Measurements from ENCODE around the gene ZNF260. TPM values are rescaled to one million over a fixed set of nuclear protein-coding genes. Genes with fewer than 3 reads are reported as not detected.

Gene ZNF260
- total RNA-seq, 1 experiment from 2014 or later, result 0.07 TPM

DNA sequence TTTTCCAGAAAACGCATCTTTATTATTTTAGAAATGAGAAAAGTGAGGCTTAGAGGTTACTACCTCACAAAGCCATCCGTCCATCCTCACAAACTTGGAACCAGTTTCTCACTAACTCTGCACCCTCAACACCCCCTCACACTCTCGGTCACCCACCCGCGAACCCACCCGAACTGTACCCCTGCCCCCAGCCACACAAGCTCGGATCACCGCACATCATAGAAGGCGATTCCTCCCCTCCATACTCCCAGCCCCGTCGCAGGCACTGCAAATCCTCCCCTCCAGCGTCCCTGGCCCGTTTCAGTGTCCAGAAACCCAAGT lies 238 bp downstream of the ZNF260 start:
- Histone ChIP-seq H3K9me2 (ENCODE audit: insufficient read depth) (no peaks in the 10 kb centered on the region), H3K9me3 (ENCODE audit: control insufficient read depth in 1 of 2, insufficient read depth in 1 of 2, low read depth in 1 of 2, low read length in 2 of 2) (peaks cover 7 to 8% of the 10 kb centered on the region in 2 experiments; a peak in 2 of 4 replicates), H3K4me1 (ENCODE audit: control insufficient read depth in 1 of 2, insufficient read depth in 2 of 2, low read length in 2 of 2) (no peaks in the 10 kb centered on the region), H3K4me2 (ENCODE audit: low read length) (no peak overlapping the region), H3K4me3 (replicated peaks in 1 of 2; ENCODE audit: low read depth in 1 of 2, low read length in 2 of 2) (no peak overlapping the region), H2AFZ (ENCODE audit: low read depth, low read length, poor library complexity, severe bottlenecking) (no peak overlapping the region), H3K9ac (ENCODE audit: low read length) (no peak overlapping the region), H3K79me2 (ENCODE audit: insufficient read depth, low read length) (no peaks in the 10 kb centered on the region), H4K20me1 (ENCODE audit: insufficient read depth) (no peaks in the 10 kb centered on the region), H3K36me3 (ENCODE audit: control insufficient read depth in 1 of 2, insufficient read depth in 2 of 2, low read length in 2 of 2) (no peaks in the 10 kb centered on the region), H3K27ac (ENCODE audit: low read depth, low read length) (no peak overlapping the region), H3K27me3 (ENCODE audit: insufficient read depth, low read length) (no peaks in the 10 kb centered on the region)
- BruUV-seq (replicated peaks), result no TSS peak
- ChIA-PET POLR2A (no interaction called here), CTCF (no interaction called here), RAD21 (ENCODE audit: low non-redundant PET in 1 of 2, low total read pairs in 2 of 2, uncharacterized antibody in 2 of 2, unreplicated experiment in 2 of 2) (no interaction called here)
- TF ChIP-seq SP1 (IDR thresholded peaks at IDR 0.05; ENCODE audit: low read depth), result no peak
- TF ChIP-seq EGR1 (IDR thresholded peaks at IDR 0.05; ENCODE audit: low read depth), result no peak
- TF ChIP-seq ELF1 (IDR thresholded peaks at IDR 0.05; ENCODE audit: borderline replicate concordance, low read depth), result no peak
- no peak for TF ChIP-seq ZFX (IDR thresholded peaks at IDR 0.05)
- intact Hi-C loops (cut with micrococcal nuclease), result no loop called here
- DNase-seq (ENCODE audit: low read depth, low spot score) (no peak), ATAC-seq (no peak)

DNA sequence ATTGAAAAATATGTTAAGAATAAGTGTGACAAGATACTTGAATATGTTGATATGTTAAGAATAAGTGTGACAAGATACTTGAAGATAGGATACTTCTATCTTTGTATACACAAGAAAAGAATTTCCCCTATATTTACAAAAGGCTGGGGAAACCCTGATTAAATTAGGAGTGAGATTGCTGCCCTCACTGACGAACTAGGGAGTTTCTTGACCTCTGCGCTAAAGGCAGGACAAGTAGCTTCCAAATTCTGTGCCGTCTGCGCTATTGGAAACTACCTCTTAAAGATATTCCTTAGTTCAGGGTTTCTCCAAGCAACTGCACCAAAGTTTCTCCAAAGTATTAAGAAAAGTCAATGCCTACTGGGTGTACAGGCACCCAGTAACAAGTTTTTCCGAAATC lies 730 bp downstream of the ZNF260 start:
- RAD21 ChIA-PET (ENCODE audit: low non-redundant PET in 1 of 2, low total read pairs in 2 of 2, uncharacterized antibody in 2 of 2, unreplicated experiment in 2 of 2), result no interaction called here
- DNase-seq (ENCODE audit: low read depth, low spot score), result no peak
- H3K9me2 ChIP-seq (ENCODE audit: insufficient read depth), result no peaks in the 10 kb centered on the region
- H3K27me3 ChIP-seq (ENCODE audit: insufficient read depth, low read length), result no peaks in the 10 kb centered on the region
- peaks cover 7 to 8% of the 10 kb centered on the region in 2 experiments; a peak in 2 of 4 replicates for H3K9me3 ChIP-seq (ENCODE audit: control insufficient read depth in 1 of 2, insufficient read depth in 1 of 2, low read depth in 1 of 2, low read length in 2 of 2)
- ATAC-seq, result no peak
- no peak overlapping the region for H3K4me2 ChIP-seq (ENCODE audit: low read length)
- H4K20me1 ChIP-seq (ENCODE audit: insufficient read depth), result no peaks in the 10 kb centered on the region
- no peaks in the 10 kb centered on the region for H3K4me1 ChIP-seq (ENCODE audit: control insufficient read depth in 1 of 2, insufficient read depth in 2 of 2, low read length in 2 of 2)
- no peak overlapping the region for H2AFZ ChIP-seq (ENCODE audit: low read depth, low read length, poor library complexity, severe bottlenecking)
- H3K27ac ChIP-seq (ENCODE audit: low read depth, low read length), result no peak overlapping the region
- no peak for TF ChIP-seq ELF1 (IDR thresholded peaks at IDR 0.05; ENCODE audit: borderline replicate concordance, low read depth)
- BruUV-seq (replicated peaks), result no TSS peak
- no peak overlapping the region for H3K9ac ChIP-seq (ENCODE audit: low read length)
- H3K36me3 ChIP-seq (ENCODE audit: control insufficient read depth in 1 of 2, insufficient read depth in 2 of 2, low read length in 2 of 2), result no peaks in the 10 kb centered on the region
- intact Hi-C loops (cut with micrococcal nuclease), result no loop called here
- CTCF ChIA-PET, result no interaction called here
- POLR2A ChIA-PET, result no interaction called here
- H3K4me3 ChIP-seq (replicated peaks in 1 of 2; ENCODE audit: low read depth in 1 of 2, low read length in 2 of 2), result no peak overlapping the region
- no peaks in the 10 kb centered on the region for H3K79me2 ChIP-seq (ENCODE audit: insufficient read depth, low read length)

DNA sequence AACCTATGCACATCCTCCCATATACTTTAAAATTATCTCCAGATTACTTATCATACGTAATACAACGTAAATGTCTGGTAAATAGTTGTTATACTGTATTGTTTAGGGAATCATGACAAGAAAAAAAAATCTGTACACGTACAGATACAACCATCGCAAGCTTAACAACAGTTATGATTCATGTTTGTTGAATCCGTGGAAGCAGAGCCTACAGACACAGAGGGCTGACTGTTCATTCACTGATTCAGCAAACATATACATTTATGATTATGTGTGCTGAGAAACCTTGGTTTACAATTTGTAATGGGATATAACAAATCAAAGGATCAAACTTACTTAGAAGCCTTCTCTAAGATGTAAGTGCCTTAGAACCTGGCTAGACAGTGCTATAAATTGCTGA lies 1.5 kb downstream of the ZNF260 start:
- Histone ChIP-seq H3K4me3 (replicated peaks in 1 of 2; ENCODE audit: low read depth in 1 of 2, low read length in 2 of 2) (no peak overlapping the region), H3K27ac (ENCODE audit: low read depth, low read length) (no peak overlapping the region), H3K4me2 (ENCODE audit: low read length) (no peak overlapping the region), H3K27me3 (ENCODE audit: insufficient read depth, low read length) (no peaks in the 10 kb centered on the region), H4K20me1 (ENCODE audit: insufficient read depth) (no peaks in the 10 kb centered on the region), H2AFZ (ENCODE audit: low read depth, low read length, poor library complexity, severe bottlenecking) (no peak overlapping the region), H3K79me2 (ENCODE audit: insufficient read depth, low read length) (no peaks in the 10 kb centered on the region), H3K36me3 (ENCODE audit: control insufficient read depth in 1 of 2, insufficient read depth in 2 of 2, low read length in 2 of 2) (no peaks in the 10 kb centered on the region), H3K4me1 (ENCODE audit: control insufficient read depth in 1 of 2, insufficient read depth in 2 of 2, low read length in 2 of 2) (no peaks in the 10 kb centered on the region), H3K9ac (ENCODE audit: low read length) (no peak overlapping the region), H3K9me3 (ENCODE audit: control insufficient read depth in 1 of 2, insufficient read depth in 1 of 2, low read depth in 1 of 2, low read length in 2 of 2) (peaks cover 7 to 8% of the 10 kb centered on the region in 2 experiments; a peak in 2 of 4 replicates), H3K9me2 (ENCODE audit: insufficient read depth) (no peaks in the 10 kb centered on the region)
- BruUV-seq (replicated peaks), result no TSS peak
- DNase-seq (ENCODE audit: low read depth, low spot score) (no peak), ATAC-seq (no peak)
- RAD21 ChIA-PET (ENCODE audit: low non-redundant PET in 1 of 2, low total read pairs in 2 of 2, uncharacterized antibody in 2 of 2, unreplicated experiment in 2 of 2), result no interaction called here
- intact Hi-C loops (cut with micrococcal nuclease), result no loop called here
- POLR2A ChIA-PET, result no interaction called here
- TF ChIP-seq POLR2AphosphoS5 (IDR thresholded peaks at IDR 0.05; ENCODE audit: low read depth, low read length) (no peak), ZNF274 (IDR thresholded peaks at IDR 0.05; ENCODE audit: low read depth, low read length) (no peak), EZH2 (IDR thresholded peaks at IDR 0.05) (no peak)
- CTCF ChIA-PET, result no interaction called here
